Measurements from ENCODE around the gene AFG1L.

DNA sequence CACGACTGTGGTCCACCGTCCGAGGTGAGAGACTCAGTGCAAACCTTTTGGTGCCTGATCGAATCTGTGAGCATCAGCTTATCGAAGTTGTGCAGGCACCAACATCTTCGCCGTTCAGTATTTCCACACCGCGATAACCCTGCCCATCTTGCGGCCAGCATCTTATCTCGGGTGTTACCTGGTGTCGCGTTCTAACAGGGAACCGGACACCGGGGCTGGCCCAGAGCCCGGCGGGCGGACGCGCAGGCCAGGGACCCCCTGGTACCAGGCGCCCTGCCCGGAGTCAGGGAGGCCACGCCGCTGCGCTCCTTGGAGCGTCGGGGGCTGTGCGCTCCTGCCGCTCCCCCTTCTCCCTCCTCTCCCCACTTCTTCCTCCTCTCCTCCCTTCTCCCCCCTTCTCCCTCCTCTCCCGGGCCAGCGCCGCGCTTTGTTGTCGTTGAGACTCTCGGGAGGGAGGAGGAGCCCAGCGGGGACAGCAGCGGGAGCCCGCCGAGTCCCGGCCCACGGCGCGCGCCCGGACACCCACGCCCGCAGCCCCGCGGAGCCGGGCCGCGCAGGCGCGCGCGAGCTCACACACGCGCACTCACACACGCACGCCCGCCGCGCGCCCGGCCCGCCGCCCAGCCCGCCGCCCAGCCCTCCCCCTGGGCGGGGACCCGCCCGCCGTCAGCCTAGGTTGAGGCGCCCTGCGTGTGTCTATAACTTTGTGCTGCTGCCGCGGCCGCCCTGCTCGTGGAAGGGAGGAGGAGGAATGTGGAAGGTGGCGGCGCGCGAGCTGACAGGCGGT lies 264.4 kb downstream of the AFG1L start:
- no peak for TF ChIP-seq RAD21 (IDR thresholded peaks at IDR 0.05)
- TF ChIP-seq, protein P1, sequence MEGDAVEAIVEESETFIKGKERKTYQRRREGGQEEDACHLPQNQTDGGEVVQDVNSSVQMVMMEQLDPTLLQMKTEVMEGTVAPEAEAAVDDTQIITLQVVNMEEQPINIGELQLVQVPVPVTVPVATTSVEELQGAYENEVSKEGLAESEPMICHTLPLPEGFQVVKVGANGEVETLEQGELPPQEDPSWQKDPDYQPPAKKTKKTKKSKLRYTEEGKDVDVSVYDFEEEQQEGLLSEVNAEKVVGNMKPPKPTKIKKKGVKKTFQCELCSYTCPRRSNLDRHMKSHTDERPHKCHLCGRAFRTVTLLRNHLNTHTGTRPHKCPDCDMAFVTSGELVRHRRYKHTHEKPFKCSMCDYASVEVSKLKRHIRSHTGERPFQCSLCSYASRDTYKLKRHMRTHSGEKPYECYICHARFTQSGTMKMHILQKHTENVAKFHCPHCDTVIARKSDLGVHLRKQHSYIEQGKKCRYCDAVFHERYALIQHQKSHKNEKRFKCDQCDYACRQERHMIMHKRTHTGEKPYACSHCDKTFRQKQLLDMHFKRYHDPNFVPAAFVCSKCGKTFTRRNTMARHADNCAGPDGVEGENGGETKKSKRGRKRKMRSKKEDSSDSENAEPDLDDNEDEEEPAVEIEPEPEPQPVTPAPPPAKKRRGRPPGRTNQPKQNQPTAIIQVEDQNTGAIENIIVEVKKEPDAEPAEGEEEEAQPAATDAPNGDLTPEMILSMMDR (IDR thresholded peaks at IDR 0.05; ENCODE audit: low read depth, low read length, missing input control): no peak
- TF ChIP-seq, protein P2, sequence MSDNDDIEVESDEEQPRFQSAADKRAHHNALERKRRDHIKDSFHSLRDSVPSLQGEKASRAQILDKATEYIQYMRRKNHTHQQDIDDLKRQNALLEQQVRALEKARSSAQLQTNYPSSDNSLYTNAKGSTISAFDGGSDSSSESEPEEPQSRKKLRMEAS (IDR thresholded peaks at IDR 0.05): no peak

All from liver (tissue), 3 donors.